Kidney tubule cell (primary cell): ENCODE results near the gene ITPR1.
"Not testable (repeated sequence)": the region's sequence is repeated elsewhere in the genome, so short reads cannot be mapped to it uniquely, and the experiment has no call there.

ENCODE experiments used
- DNase-seq: peaks from one replicate; pipeline ENCODE4 v3.0.0-alpha.2; 2018; ENCODE audit warnings: low spot score

Gene ITPR1

DNA sequence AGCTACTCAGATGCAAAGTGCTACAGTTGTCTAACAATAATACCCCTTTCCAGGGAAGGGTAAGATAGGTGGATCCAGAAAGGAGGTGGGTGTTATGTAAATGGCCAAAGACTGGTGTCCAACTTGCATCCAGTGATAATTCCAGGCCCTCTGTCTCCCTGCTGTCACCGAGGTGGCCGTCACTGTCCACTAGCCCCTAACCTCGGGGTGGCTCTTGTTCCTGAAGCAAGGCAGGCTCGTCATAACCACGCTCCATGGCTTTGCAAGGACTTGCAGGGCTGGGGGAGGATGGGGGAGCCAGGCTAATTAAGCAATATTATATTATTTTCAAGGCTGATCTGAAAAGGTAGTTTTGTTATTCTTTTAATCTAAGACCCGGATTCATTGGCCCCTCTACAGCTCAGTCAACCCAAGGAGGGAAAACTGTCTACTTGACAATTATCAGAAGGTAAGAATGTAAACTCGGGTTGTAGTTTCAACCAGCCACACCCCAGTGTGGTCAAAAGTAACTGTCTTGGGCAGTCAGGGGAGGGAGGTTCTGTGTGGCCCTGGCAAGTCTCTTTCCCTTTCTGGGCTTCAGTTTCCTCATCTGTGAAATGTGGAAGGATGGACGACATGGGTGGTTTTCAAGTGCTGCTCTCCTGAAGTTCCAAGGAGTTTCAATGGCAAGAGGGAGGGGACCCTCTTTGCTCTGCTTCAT is 266.0 kb downstream of the ITPR1 start:
- DNase-seq = no peak

DNA sequence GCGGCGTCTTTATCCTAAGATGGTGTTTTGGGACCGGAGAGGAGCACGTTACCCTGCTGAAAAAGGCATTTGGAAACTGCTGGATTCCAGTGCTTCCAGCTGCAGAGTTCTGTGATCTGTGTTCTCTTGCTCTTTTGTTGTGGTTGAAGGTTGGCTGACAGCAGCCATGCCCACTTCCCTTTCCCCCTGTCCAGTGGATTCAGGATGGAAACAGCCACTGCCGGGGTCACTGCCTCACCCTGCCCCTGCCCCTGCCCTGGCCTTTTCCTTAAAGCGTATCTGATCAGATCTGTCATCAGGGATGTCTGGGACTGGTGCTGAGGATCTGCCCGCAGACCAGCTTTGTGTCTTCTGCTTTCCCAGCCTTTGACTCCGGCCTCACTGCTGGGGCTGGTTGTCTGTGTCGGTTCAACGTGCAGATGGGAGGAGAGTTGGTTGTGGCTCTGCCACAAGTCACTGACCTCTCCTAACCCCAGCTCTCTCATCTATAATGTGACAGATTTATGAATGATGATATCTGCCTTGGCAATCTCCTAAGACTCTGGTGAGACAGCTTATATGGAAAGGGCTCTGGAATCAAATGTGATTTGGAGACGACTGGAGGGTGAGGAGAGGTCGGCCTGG is 266.7 kb downstream of the ITPR1 start:
- DNase-seq = no peak

DNA sequence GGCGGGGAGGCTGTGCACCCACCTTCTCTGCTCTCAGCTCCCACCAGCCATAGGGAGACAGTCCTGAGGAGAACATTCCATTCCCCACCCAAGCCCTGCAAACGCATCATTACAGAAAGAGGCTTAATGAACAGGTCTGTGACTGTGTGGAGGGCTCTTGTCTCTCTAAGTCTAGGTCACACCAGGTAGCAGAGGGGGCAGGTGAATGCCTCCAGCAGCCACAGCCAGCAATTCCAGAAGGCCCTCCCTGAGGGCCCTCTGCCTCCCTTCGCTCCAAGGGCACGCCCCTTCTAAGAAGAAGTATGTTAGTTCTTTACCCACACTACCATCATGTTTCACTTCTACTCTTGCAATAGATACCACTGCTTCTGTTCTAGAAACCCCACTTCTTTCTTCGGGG is 268.6 kb downstream of the ITPR1 start:
- DNase-seq = no peak

DNA sequence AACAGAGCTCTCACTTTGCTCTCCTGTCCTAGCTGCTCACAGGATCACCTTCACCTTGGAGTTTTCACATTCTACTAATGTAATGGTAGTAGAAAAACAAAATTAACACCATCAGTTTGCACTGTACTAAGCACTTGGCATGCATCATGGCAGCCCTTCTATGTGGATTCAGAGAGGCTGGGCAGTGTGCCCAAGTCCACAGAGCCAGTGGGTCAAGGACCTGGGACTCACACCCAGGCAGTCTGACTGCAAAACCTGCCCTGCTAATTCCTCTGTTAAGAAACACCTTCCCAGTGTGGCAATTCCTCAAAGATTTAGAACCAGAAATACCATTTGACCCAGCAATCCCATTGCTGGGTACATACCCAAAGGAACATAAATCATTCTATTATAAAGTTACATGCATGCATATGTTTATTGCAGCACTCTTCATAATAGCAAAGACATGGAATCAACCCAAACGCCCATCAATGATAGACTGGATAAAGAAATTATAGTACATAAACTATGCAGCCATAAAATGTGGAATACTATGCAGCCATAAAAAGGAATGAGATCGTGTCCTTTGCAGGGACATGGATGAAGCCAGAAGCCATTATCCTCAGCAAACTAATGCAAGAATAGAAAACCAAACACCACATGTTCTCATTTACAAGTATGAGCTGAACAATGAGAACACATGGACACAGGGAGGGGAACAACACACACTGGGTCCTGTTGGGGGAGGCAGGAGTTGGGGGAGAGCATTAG is 269.5 kb downstream of the ITPR1 start:
- DNase-seq = not testable (repeated sequence)

DNA sequence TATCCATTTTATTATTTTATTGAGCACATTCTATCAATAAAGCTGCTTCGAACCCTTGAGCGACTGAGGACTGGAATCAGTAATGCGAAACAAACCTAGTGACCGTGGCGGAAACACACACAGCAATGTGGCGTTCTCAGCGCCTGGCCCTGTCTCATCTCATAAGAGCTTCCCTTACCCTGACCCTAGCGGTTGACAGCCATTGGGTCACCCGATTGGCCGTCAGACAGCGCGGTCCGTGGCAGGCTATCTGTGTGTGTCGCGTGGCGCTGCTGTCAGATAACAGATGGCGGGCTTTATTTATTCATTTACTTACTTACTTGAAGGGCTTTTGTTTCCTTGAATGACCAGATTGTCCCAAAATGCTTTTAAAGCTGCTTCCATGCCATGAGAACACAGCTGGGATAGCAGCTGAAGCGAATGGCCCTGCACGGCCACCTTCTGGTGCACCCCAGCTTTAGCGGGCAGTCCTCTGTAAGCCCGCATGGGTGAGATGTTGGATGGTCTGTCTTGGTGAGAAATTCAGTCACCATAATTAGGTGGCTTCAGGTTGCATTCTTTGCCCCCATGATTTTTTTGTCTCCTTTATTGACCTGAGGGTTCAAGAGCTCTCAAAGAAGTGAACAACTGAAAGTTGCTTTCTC is 270.6 kb downstream of the ITPR1 start:
- DNase-seq = no peak

DNA sequence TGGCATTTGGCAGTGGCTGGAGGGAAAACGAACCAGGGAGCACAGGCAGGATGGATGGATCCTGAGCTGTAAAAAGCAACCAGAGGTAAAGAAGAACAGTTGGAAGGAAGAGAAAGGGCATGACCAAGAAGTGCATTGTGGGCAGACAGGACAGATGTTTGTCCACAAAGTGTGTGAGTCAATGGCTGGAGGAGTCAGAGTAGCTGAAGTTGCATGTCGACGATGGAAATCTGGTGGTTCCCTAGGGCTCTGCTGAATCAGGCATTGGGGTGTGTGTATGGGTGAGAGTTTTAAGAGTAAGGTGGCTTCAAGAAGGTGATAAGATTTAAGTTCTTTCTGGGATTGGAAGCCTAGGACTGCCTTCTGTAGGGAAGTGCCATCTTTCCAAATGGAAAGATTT is 272.1 kb downstream of the ITPR1 start:
- DNase-seq = no peak

DNA sequence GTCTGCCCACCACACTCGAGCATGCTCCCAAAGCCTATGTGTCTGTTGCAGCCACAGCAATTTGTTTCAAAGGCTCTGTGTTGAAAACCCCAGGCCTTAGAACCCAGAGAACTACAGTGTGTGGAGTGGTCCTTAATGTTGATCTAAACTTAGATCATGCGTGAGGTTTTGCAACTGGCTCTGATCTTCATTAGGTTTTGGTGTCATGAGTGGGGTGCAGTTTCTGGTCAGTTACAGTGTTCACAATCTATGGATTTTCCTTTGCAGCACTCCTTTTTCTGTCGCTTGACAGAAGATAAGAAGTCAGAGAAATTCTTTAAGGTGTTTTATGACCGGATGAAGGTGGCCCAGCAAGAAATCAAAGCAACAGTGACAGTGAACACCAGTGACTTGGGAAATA is 273.1 kb downstream of the ITPR1 start:
- no peak for DNase-seq

DNA sequence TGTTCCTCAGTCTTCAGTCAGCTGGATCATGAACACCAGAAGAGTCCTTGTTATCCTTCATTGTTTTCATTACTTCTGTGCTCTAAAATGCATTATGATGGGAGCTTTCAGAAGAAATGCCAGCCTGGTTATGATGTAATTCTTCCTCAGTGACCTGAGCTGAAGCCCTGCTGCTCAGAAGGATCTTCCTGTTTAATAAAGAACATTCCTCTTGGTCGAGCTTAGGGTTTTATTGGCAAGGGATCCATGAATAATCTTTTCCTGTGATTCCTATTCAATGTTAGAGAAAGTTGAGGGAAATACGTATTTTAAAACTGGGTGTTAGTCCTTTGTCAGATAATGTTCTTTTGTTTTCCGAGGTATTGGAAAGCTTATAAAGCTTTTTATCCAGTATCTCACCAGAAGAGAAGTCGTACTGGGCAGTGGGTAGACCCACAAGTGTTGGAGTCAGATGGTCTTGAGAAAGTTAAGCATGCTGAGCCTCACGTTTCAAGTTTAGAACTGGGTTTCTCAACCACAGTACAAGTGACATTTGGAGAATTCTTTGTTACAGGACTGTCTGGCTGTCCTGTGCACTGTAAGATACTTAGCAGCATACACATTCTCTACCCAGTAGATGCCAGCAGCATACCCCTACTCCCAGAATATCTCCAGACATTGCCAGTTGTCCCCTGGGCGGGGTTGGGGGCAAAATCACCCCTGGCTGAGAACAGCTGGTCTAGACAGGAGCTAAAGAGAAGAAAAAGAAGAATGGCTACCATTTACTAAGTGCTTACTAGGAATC is 273.8 kb downstream of the ITPR1 start:
- no peak for DNase-seq

DNA sequence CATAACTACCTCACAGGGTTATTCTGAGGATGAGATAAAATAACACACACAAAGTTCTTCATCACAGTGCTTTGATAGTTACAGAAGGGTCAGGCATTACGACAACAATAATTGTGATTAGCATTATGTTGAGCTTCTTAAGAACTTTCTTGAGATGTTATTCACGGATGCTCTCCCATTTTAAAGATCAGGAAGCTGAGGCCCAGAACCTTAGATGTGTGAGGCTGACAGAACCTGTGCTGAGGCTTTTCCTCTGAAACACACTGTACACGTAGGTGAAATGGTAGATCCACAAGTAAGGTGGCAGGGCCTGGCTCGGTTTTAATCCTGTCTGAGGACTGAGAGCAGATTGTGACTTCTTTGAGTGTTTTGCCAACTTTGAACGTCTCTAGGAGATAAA is 274.9 kb downstream of the ITPR1 start:
- no peak for DNase-seq

DNA sequence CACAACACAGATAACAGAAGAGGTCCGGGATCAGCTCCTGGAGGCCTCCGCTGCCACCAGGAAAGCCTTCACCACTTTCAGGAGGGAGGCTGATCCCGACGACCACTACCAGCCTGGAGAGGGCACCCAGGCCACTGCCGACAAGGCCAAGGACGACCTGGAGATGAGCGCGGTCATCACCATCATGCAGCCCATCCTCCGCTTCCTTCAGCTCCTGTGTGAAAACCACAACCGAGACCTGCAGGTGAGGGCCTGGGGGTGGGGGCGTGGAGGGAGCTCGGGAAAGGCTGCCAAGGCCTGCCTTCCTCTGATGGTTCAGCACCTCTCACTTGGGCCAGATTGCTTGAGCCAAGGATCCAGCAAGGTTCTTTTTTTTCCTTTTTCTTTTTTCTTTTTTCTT is 275.4 kb downstream of the ITPR1 start:
- DNase-seq = no peak

DNA sequence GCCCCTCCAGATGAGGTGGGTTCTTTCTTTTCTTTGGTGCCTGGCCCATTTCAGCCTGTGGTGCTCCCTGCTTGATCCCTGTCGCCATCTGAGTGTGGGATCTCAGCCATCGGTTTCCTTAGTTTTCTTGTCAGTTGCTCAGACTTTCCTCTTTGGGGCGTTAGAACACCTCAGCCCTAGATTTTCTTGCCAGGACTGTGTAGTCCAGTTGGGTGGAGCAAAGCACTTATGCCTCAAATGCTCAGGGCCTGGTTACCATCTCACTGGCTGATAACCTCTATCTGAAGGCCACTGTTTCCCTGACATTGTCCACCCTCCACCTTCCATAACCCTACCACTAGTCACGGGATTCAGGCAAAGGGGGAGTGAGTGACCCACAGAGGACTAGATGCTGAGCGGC is 277.4 kb downstream of the ITPR1 start:
- no peak for DNase-seq

DNA sequence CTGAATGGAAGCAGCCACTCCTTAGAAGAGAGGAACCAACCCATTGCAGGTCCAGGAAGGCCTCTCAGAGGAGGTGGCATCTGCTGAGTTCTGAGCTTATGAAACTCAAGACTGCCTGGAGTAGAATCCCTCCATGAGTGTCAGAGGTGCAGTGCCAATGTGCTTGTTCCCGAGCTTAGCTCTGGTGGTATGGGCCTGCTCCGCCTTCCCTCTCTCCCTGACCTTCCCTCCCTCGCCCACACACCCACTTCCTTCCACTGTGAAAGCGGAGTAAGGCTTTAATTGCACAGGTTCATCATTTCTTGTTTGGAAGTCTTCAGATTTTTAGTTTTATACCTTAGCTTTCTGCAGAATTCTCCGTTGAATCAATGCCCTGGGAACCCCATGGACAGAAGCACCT is 278.1 kb downstream of the ITPR1 start:
- no peak for DNase-seq

DNA sequence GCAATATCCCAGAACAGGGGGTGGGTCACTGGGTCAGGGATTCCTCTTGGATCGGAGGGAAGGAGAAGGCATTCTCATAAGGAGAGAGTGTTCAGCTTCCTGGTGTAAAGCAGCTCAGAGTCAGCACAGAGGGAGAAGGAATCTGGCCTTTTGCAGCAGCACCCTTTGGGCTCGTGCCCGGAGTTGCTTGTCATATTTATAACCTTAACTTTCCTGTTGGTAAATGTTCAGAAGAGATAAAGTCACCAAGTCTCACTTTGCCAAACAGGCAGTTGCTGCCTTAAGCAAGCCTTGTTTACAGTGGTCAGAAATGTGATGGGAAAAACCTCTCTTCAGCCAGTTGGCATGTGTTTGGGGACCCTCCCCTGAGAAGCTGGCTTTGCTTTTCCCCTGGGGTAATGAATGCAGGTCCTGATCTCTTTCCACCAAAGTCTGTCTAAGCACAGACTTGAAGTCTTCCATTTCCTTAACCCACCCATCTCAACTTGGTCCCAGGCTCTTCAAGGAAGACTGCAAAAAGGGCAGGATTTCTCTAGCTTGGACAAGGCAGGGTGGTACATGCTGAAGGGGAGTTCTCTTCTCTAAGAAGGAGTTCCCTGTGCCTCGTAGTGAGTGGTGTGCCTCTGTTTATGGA is 279.1 kb downstream of the ITPR1 start:
- DNase-seq = no peak

DNA sequence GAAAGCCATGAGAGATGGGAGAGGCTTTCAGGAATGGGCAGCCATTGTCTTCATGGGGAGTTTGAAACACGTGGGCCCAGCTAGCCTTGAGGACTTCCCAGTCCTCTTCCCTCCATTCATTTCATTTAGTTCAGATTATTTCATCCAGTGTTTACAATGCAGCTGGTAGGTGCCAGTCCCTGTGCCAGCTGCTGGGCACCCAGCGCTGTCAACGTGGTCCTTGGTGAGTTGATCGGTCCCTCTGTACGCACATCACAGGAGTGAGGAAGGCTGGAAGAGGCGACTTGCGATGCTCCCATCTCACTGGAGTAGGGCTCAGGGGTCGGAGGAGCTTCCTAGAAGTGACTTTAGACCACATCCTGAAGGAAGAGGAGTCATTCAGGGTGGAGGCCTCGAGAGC is 279.7 kb downstream of the ITPR1 start:
- no peak for DNase-seq

DNA sequence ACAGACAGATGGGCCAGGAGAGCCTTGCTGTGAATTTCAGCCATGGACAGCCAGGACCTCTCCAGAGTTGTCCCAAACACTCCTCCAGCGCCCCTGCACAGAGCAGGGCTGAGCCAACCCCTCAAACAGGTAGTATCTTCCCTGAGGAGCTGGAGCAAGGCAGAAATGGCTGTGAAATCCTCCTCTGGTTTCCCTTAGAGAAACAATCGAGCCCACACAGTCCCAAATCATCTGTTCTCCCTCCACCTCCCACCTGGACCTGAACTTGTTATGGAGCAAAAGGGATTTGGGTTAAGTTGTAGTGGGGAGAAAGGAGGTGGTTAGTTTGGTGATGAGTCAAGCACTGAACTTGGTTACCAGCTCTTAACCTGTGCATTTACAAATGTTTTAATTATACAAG is 280.4 kb downstream of the ITPR1 start:
- DNase-seq = no peak

DNA sequence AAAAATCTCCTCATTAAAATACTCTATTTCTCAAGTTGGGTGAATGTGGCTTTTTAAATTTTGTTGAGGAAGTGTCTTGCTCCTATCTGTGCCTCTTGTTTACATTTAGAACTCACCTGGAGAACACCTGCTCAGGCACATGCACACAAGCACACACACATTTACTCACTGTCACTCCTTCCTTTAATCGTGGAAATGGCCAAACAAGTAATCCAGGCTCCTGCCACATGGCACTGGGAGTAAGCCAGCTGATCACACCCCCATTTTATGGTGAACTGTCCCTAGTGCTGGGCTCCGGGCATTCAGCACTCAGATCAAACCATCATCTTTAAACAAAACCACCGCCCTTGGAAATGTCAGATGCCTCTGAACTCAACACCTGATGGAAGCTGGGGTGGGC is 281.4 kb downstream of the ITPR1 start:
- DNase-seq = no peak

DNA sequence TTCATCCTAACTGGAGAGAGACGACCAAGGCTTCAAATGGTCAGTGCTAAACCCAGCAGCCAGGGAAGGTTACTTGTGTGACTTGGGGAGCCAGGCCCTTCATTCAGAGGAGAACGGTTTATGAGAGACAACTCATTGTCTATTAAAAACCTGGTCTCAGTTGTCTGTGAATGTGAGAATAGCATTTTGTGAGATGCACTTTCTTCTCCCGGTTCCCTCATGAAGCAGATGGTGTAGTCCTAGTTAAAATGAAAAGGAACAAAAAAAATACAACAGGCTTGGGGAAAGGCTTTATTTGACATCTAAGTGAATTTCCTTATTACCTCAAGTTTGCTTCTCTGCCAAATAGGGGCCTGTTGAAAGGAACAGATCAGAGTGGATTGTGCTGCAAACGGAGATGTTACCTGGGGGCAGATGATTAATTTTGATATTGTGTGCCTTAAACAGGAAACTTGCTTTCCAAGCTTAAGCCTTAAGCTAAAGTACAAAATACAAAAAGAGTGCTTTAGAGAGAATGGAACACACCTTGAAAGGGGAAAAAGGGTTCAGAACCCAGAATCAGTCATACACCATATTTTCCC is 283.3 kb downstream of the ITPR1 start:
- DNase-seq = no peak

DNA sequence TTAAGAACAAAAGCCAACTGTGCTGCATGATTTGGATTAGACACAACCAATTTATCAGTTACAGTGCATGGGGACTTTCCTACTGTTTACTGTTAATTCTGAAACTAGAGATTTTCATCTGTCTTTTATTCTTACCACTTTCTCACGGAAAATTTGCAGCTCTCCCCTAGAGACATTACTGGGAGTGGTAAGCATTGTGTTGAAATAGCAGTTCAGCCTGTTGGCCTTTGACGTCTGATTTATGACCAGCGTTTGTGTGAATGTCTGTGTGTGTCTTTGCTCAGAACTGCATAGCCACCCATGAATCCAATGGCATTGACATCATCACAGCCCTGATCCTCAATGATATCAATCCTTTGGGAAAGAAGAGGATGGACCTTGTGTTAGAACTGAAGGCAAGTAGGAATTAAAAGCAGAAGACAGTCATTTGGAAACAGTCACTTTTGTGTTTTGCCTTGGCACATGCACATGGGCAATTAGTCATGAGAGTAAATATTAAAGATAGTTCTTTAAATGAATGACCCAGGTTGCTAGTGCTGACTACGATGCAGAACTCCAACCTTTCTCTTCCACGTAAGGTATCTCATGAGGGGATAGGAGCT is 283.9 kb downstream of the ITPR1 start:
- peak; percentile 8 for DNase-seq

DNA sequence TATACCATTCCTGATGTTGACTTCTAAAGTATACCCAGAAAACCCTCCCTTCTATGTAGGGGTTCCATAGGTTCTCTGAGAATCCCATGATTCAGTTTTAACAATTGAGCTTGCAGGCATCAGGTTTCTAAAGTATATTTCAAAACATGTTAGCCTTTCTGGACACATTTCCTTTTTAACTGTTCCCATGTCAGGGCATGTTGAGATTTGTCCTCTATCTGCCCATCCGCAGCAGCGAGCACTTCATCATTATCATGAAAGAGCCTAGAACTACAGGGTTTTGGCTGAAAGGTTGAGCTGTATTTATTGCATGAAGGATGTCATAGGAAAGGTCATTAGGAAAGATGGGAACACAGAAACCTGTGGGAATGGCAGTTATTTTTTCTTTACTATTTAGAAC is 285.0 kb downstream of the ITPR1 start:
- no peak for DNase-seq

DNA sequence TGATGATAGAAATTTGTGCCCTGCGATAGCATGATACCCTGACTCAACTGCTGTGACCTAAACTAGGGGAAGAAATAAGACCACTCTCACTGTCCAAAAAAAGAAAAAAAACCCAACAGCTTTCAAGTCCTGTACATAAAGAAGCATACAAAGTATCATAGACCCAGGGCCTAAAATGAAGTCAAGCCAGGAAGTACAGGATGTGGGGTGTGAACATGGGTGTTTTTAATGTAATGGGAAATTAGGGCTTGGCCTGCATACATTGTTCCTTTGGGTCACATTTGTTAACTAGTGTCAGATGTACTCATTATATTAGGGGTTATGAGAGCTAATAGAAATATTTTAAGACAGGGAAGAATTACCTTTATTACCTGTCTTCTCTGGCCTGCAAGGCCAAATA is 285.6 kb downstream of the ITPR1 start:
- no peak for DNase-seq

DNA sequence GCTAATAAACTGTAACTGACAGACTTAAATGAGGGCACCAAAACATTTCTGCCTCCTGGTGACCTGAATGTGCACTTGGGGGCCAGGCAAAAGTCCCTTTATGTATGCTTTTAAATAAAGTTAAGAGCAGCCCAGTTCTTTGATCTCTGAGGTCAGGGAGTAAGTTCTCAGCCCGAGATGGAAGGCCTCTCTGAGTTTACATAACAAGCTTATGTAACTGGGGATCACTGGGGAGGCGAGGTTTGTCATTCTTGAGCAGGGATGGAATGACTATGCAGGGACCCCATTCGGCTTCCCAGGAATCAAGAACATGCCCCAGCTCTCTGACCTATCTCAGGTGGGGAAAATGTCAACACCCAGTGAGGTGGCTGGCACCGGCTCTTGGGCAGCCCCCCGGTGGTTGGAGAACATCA is 287.4 kb downstream of the ITPR1 start:
- DNase-seq = no peak
